SK-N-MC (cell line): ENCODE measurements around the gene NPR2.
A peak's percentile ranks its signal among the peaks of the same experiment; 100 is the strongest.

Experiments used
- DNase-seq: peaks from one replicate; pipeline ENCODE4 v3.0.0-alpha.2; 2011; ENCODE audit warnings: low read depth, low spot score
- H3K27ac ChIP-seq: fragments of 200-600 bp; sonication (generic); 2 replicates; pipeline ENCODE4 v1.5.1; 2016; ENCODE audit warnings: mixed run types
- H3K36me3 ChIP-seq: fragments of 200-600 bp; sonication (generic); 2 replicates; pipeline ENCODE4 v1.6.1; 2017; ENCODE audit warnings: antibody characterized with exemption, low read length, mixed read lengths; ENCODE audit not compliant: insufficient read depth
- H3K4me3 ChIP-seq: fragments of 200-600 bp; sonication (generic); 2 replicates; pipeline ENCODE4 v1.5.1; 2016
- H3K9ac ChIP-seq: fragments of 200-600 bp; sonication (generic); 2 replicates; pipeline ENCODE4 v1.8.0; 2017; ENCODE audit warnings: mixed run types, mixed read lengths; ENCODE audit not compliant: insufficient read length
- H3K9me3 ChIP-seq: fragments of 200-600 bp; sonication (generic); 2 replicates; pipeline ENCODE4 v1.6.1; 2017; ENCODE audit warnings: low read depth, mild to moderate bottlenecking, antibody characterized with exemption, low read length, moderate library complexity, mixed read lengths
- EZH2 ChIP-seq: fragments of 200-600 bp; sonication (generic); IDR thresholded peaks from one replicate; pipeline ENCODE4 v1.6.1; 2017; ENCODE audit warnings: antibody characterized with exemption
- FOXP2 ChIP-seq: optimal IDR thresholded peaks from 2 replicates; pipeline ENCODE3; 2011; ENCODE audit warnings: mild to moderate bottlenecking, moderate library complexity; ENCODE audit not compliant: insufficient read depth; ENCODE audit errors: extremely low read length, control extremely low read depth
- POLR2AphosphoS5 ChIP-seq: IDR thresholded peaks from 2 replicates; pipeline ENCODE4 v1.6.1; 2012; ENCODE audit warnings: mild to moderate bottlenecking, low read depth, low read length, borderline replicate concordance

NPR2 gene

DNA sequence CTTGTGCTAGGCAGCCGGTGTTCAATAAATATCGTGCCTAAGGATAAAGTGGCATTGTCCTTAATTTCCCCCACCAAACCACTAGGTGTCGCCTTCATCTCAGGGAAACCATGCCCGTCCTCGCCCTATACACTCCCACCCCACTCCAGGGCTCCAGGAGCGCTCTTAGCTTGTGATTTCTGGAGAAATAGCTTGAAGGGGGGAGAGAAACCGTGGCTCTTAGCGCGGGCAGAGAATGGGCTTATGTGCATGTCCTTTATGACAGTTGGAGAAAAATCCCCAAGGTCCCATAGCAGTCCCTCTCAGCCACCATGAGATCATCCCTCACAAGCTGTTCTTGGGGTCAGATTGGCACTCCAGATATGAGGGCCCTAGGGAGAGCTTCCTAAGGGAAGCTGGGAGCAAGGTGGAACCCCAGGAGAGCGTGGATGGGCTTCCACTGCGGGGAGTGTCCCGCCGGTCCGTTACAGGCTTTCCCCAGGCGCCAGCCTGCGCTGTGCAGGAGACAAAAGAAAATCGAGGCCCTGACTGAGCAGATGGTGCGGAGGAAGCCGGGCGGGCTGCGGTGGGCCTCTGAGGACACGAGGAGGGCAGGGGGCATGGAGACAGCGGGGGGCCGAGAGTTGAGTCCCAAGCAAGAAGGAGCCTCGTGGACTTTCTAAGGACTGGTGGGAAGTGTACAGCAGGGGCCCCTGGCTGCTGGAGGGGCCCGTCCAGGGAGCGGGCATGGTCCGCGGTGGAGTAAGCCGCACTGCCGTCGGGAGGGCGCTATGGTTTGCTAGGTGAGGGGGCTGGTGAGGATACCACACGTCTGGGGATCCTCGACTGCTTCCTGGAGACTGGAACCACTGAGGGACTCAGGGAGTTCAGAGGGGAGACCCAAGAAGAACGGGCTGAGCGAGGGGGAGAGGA lies 750 bp upstream of the NPR2 start:
- H3K4me3 ChIP-seq = peak overlapping the region; percentile 20; the same call in 1 of the 2 replicates
- no peaks in the 10 kb centered on the region for H3K9me3 ChIP-seq
- no peak overlapping the region for H3K9ac ChIP-seq
- DNase-seq = no peak
- H3K36me3 ChIP-seq = no peaks in the 10 kb centered on the region
- no peak overlapping the region for H3K27ac ChIP-seq
- TF ChIP-seq POLR2AphosphoS5 (no peak), EZH2 (no peak), FOXP2 (no peak)

DNA sequence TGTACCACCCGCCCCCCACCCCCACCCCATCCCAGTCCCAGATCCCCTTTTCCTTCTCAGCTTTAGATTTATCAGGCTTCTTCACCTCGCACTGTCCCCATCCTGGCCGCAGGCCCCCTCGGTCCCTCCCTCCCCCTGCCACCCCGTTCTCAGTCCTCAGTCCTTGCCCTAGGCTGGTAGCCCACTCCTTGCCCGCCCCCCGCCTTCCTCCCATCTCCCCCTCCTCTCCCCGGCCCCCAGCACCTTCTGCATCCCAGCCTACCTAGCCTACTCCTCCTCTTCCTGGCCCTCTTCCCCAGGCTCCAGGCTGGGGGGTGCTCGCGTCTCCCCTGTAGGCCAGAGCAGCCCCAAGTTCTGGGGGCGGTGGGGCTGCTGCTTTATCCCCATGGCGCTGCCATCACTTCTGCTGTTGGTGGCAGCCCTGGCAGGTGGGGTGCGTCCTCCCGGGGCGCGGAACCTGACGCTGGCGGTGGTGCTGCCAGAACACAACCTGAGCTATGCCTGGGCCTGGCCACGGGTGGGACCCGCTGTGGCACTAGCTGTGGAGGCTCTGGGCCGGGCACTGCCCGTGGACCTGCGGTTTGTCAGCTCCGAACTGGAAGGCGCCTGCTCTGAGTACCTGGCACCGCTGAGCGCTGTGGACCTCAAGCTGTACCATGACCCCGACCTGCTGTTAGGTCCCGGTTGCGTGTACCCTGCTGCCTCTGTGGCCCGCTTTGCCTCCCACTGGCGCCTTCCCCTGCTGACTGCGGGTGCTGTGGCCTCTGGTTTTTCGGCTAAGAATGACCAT lies 828 bp downstream of the NPR2 start:
- no peak for TF ChIP-seq POLR2AphosphoS5
- no peak for TF ChIP-seq FOXP2
- TF ChIP-seq EZH2 = no peak
- H3K27ac ChIP-seq = no peak overlapping the region
- no peaks in the 10 kb centered on the region for H3K36me3 ChIP-seq
- H3K9me3 ChIP-seq = no peaks in the 10 kb centered on the region
- no peak overlapping the region for H3K4me3 ChIP-seq
- H3K9ac ChIP-seq = no peak overlapping the region
- no peak for DNase-seq

DNA sequence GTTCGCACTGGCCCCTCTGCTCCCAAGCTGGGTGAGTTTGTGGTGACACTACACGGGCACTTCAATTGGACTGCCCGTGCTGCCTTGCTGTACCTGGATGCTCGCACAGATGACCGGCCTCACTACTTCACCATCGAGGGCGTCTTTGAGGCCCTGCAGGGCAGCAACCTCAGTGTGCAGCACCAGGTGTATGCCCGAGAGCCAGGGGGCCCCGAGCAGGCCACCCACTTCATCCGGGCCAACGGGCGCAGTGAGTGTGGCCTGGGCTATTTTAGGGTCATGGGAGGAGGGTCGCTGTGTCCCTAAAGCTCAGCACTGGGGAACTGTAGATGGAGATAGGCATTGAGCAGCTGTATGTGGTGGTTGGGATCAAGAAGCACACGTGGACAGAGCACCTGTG lies 1.4 kb downstream of the NPR2 start:
- Histone ChIP-seq H3K27ac (no peak overlapping the region), H3K36me3 (no peaks in the 10 kb centered on the region), H3K9ac (no peak overlapping the region), H3K4me3 (no peak overlapping the region), H3K9me3 (no peaks in the 10 kb centered on the region)
- no peak for DNase-seq
- TF ChIP-seq FOXP2 (no peak), POLR2AphosphoS5 (no peak), EZH2 (no peak)

DNA sequence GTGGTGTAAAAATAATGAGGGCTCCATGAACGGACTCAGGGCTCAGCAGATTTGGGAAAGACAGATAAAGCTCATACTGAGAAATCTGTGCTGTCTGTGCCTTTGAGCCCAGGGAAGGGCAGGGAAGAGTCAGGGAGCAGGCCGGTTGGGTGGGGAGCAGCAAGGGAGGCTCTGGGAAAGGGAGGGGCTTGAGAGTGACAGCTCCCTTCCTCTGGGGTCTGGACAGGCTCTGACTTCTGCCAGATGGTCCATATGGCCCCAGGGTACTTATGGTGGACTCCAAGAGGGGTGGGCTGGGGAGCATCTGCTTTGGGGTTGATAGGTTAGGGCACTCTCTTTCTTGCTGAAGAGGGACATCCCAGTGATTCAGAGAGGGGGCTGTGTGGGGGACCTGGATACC lies 2.1 kb downstream of the NPR2 start:
- no peaks in the 10 kb centered on the region for H3K9me3 ChIP-seq
- H3K4me3 ChIP-seq = no peak overlapping the region
- H3K36me3 ChIP-seq = no peaks in the 10 kb centered on the region
- H3K27ac ChIP-seq = no peak overlapping the region
- DNase-seq = no peak
- no peak overlapping the region for H3K9ac ChIP-seq
- TF ChIP-seq EZH2 = no peak
- TF ChIP-seq FOXP2 = no peak
- TF ChIP-seq POLR2AphosphoS5 = no peak

DNA sequence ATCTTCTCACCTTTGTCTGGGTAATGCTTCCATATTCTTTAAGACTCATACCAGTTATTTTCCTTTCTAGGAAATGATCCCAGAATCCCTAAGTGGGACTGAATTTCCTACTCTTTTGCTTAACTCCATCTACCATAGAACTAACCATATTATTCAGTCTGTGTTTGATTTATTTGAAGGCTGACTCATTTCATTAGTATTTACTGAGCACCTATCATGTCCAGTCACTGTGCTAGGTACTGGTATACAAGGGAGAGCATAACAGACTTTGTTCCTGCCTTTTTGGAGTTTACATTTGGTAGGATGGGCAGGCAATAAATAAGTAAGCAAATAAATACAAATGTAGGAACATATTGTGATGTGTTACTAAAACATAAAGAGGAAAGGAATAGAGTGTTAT lies 4.3 kb downstream of the NPR2 start:
- no peak for DNase-seq
- Histone ChIP-seq H3K27ac (no peak overlapping the region), H3K4me3 (no peak overlapping the region), H3K9ac (no peak overlapping the region), H3K36me3 (no peaks in the 10 kb centered on the region), H3K9me3 (no peaks in the 10 kb centered on the region)
- TF ChIP-seq POLR2AphosphoS5 (no peak), FOXP2 (no peak), EZH2 (no peak)

DNA sequence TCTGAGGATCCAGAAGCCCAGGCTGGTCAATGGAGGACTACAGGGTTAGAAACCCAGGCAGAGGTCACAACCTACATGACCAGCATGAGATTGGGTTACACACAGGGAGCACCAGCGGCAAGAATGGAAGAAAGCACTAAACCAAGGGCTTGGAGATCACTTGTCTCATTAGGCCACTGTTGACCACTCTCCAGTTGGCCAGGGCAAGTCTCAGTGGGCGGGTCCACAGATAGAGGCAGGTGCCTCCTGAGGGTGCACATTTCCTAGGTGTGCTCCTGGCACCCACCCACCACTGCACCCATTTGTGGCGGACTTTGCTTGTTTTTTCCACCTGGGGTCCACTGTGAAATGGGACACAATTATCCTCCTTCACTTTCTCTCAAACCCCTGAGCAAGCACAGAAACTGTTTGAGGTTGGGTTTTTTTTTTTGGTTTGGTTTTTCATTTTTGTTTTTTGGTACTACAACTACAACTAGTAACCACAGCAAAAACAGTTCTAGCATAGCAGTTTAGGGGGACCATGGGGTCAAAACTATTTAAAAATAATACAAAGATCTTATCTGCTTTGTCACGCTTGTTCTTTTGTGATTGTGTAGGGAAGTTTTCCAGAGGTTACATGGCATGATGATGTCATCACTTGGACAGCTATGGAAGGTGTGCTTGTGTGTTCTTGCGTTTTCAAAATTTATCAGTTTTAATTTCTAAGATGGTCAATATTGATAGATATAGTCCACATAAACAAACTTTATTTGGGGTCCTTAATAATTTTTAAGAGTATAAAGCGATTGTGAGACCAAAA lies 6.1 kb downstream of the NPR2 start:
- H3K27ac ChIP-seq = no peak overlapping the region
- H3K36me3 ChIP-seq = no peaks in the 10 kb centered on the region

DNA sequence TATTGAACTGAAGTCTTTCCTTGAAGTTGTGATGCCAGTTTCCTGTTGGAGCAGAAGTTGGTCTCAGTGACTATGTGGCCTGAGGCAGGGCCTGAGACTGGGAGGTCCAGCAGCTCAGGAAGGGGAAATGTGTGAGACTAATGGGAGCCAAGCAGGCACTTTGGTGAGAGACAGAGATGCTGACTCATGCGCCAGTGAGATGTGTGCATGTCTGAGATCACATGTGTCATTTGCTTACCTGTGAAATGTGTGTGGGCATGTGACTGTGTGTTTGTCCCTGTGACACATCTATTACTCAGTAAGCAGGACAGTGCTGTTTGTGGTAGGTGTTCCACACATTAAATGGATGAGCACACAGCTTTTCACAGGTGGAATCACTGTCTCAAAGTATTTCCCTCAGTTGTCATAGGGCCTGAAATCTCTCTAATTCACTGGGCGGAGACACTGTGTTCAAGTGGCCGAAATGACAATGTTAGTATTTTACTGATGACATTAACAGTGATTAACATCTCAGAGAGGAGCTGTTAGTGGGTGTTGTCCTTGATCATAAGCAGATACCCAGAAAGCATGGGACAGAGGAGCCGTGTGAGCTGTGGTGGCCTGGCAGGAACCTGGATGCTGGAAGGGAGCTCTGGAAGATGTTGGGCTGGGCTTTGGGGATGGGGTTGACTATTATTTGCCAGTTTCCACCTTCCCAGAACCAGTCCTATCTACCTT lies 7.4 kb downstream of the NPR2 start:
- no peak for TF ChIP-seq POLR2AphosphoS5
- no peak for TF ChIP-seq EZH2
- no peak for DNase-seq
- no peak overlapping the region for H3K4me3 ChIP-seq
- H3K9ac ChIP-seq = no peak overlapping the region
- no peaks in the 10 kb centered on the region for H3K9me3 ChIP-seq
- no peaks in the 10 kb centered on the region for H3K36me3 ChIP-seq
- H3K27ac ChIP-seq = no peak overlapping the region

More for the DNA sequence above, 6.1 kb downstream of the NPR2 start:
- H3K9ac ChIP-seq = no peak overlapping the region
- H3K4me3 ChIP-seq = no peak overlapping the region
- DNase-seq = no peak
- TF ChIP-seq POLR2AphosphoS5 = no peak
- no peak for TF ChIP-seq EZH2
- TF ChIP-seq FOXP2 = no peak
- H3K9me3 ChIP-seq = no peaks in the 10 kb centered on the region

DNA sequence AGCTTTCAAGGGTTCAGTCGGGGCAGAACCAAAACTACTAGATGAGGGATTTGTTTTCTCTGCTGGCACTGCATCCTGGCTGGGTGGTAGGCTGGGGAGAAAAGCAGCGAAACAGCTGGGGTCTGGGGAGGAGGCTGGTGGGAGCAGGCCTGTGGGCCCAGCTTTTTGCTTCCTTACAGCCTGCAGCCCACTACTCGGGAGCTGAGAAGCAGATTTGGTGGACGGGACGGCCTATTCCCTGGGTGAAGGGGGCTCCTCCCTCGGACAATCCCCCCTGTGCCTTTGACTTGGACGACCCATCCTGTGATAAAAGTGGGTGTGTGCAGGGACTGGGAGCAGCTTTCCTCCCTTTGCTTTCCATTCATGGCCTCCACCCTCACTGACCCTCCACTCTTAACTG lies 9.1 kb downstream of the NPR2 start:
- no peak for DNase-seq
- TF ChIP-seq POLR2AphosphoS5 = no peak
- Histone ChIP-seq H3K4me3 (no peak overlapping the region), H3K27ac (no peak overlapping the region), H3K36me3 (no peaks in the 10 kb centered on the region), H3K9me3 (no peaks in the 10 kb centered on the region), H3K9ac (no peak overlapping the region)
